Measurements from ENCODE around the gene HOXA5.

Gene HOXA5

GRCh38 chr7:27141923-27142579 is 1.4 kb downstream of the HOXA5 start:
- no peak for TF ChIP-seq CTCF (IDR thresholded peaks at IDR 0.05; ENCODE audit: control insufficient read depth, insufficient read depth, low read depth, low read length, missing control alignments)
- no peak for DNase-seq (ENCODE audit: low read depth)
- H3K4me3 ChIP-seq (ENCODE audit: control insufficient read depth, low read depth, low read length) = no peak overlapping the region

GRCh38 chr7:27141137-27141922 is 2.2 kb downstream of the HOXA5 start:
- no peak for DNase-seq (ENCODE audit: low read depth)
- no peak for TF ChIP-seq CTCF (IDR thresholded peaks at IDR 0.05; ENCODE audit: control insufficient read depth, insufficient read depth, low read depth, low read length, missing control alignments)
- H3K4me3 ChIP-seq (ENCODE audit: control insufficient read depth, low read depth, low read length) = no peak overlapping the region

GRCh38 chr7:27140126-27140857 is 3.2 kb downstream of the HOXA5 start:
- no peak for DNase-seq (ENCODE audit: low read depth)
- TF ChIP-seq CTCF (IDR thresholded peaks at IDR 0.05; ENCODE audit: control insufficient read depth, insufficient read depth, low read depth, low read length, missing control alignments) = no peak
- H3K4me3 ChIP-seq (ENCODE audit: control insufficient read depth, low read depth, low read length) = no peak overlapping the region

GRCh38 chr7:27139334-27140125 is 4.0 kb downstream of the HOXA5 start:
- DNase-seq (ENCODE audit: low read depth) = no peak
- no peak overlapping the region for H3K4me3 ChIP-seq (ENCODE audit: control insufficient read depth, low read depth, low read length)
- no peak for TF ChIP-seq CTCF (IDR thresholded peaks at IDR 0.05; ENCODE audit: control insufficient read depth, insufficient read depth, low read depth, low read length, missing control alignments)

GRCh38 chr7:27138985-27139333 is 4.5 kb downstream of the HOXA5 start:
- no peak for TF ChIP-seq CTCF (IDR thresholded peaks at IDR 0.05; ENCODE audit: control insufficient read depth, insufficient read depth, low read depth, low read length, missing control alignments)
- H3K4me3 ChIP-seq (ENCODE audit: control insufficient read depth, low read depth, low read length) = no peak overlapping the region
- DNase-seq (ENCODE audit: low read depth) = no peak

GRCh38 chr7:27138472-27138871 is 5.0 kb downstream of the HOXA5 start:
- H3K4me3 ChIP-seq (ENCODE audit: control insufficient read depth, low read depth, low read length) = no peak overlapping the region
- no peak for DNase-seq (ENCODE audit: low read depth)
- TF ChIP-seq CTCF (IDR thresholded peaks at IDR 0.05; ENCODE audit: control insufficient read depth, insufficient read depth, low read depth, low read length, missing control alignments) = no peak

Data from AG09309 (cell line).